Vagina (tissue), 2 donors: ENCODE data around the gene PLOD2. TPM values are rescaled to one million over a fixed set of nuclear protein-coding genes. Genes with fewer than 3 reads are reported as not detected.
A peak's percentile ranks its signal among the peaks of the same experiment; 100 is the strongest.

Source experiments
- DNase-seq, 2 donors: peaks; one replicate each; pipeline ENCODE4 v3.0.0-alpha.2; 2017; ENCODE audit errors: extremely low spot score in 2 of 2
- H3K27ac ChIP-seq: fragments of 200-600 bp; sonication (generic); one replicate; pipeline ENCODE4 v1.5.1; 2019
- H3K27me3 ChIP-seq: fragments of 200-600 bp; sonication (generic); one replicate; pipeline ENCODE4 v1.5.1; 2019
- H3K36me3 ChIP-seq, 2 donors: fragments of 200-600 bp; sonication (generic); one replicate each; pipeline ENCODE4 v1.5.1; 2017 to 2019
- H3K4me1 ChIP-seq: fragments of 200-600 bp; sonication (generic); one replicate; pipeline ENCODE4 v1.5.1; 2019
- H3K4me3 ChIP-seq, 2 donors: fragments of 200-600 bp; sonication (generic); 1 replicate in 1 of 2; 2 replicates in 1 of 2; pipeline ENCODE4 v1.5.1; 2016 to 2019
- H3K9me3 ChIP-seq: fragments of 200-600 bp; sonication (generic); one replicate; pipeline ENCODE4 v1.5.1; 2019
- POLR2A ChIP-seq, 2 donors: fragments of 450-650 bp; IDR thresholded peaks; one replicate each; pipeline ENCODE4 v1.6.1; 2017; ENCODE audit warnings: antibody characterized with exemption in 2 of 2, mild to moderate bottlenecking in 2 of 2, moderate library complexity in 2 of 2
- POLR2AphosphoS5 ChIP-seq, 2 donors: sonication (generic); formaldehyde crosslinking; IDR thresholded peaks; one replicate each; pipeline ENCODE4 v1.9.0; 2017; ENCODE audit warnings: antibody characterized with exemption in 2 of 2, mild to moderate bottlenecking in 2 of 2, low read depth in 1 of 2; ENCODE audit not compliant: insufficient read depth in 1 of 2
- intact Hi-C: fragments of 100-400 bp; cut with DNase I; formaldehyde crosslinking; loops from one replicate; pipeline ENCODE4 v1.15.1; 2023
- total RNA-seq: library from RNA; depleted of rRNA; stranded (reverse); fragments of >200 nt; gene quantifications from one replicate; pipeline ENCODE4 v1.2.3, GENCODE V29; 2016
- TF ChIP-seq, protein P1 (sequence below), 3 experiments: fragments of 450-650 bp in 2 of 3; fragments of 200-600 bp in 1 of 3; sonication (generic) in 1 of 3; IDR thresholded peaks; one replicate each; pipeline ENCODE4 v1.5.1; 2017 to 2019; ENCODE audit warnings: antibody characterized with exemption in 3 of 3, mild to moderate bottlenecking in 2 of 3, moderate library complexity in 2 of 3

The PLOD2 gene
- total RNA-seq, 1 donor from 2014 or later: 27.0 TPM

- no peak for DNase-seq
- H3K4me1 ChIP-seq: peaks cover 21% of the 10 kb centered on the region
- H3K27ac ChIP-seq: peak overlapping the region; percentile 95
- TF ChIP-seq POLR2AphosphoS5 (IDR thresholded peaks at IDR 0.05; ENCODE audit: insufficient read depth in 1 of 2, low read depth in 1 of 2): no peak
- TF ChIP-seq POLR2A (IDR thresholded peaks at IDR 0.05): no peak
- TF ChIP-seq, protein P1, sequence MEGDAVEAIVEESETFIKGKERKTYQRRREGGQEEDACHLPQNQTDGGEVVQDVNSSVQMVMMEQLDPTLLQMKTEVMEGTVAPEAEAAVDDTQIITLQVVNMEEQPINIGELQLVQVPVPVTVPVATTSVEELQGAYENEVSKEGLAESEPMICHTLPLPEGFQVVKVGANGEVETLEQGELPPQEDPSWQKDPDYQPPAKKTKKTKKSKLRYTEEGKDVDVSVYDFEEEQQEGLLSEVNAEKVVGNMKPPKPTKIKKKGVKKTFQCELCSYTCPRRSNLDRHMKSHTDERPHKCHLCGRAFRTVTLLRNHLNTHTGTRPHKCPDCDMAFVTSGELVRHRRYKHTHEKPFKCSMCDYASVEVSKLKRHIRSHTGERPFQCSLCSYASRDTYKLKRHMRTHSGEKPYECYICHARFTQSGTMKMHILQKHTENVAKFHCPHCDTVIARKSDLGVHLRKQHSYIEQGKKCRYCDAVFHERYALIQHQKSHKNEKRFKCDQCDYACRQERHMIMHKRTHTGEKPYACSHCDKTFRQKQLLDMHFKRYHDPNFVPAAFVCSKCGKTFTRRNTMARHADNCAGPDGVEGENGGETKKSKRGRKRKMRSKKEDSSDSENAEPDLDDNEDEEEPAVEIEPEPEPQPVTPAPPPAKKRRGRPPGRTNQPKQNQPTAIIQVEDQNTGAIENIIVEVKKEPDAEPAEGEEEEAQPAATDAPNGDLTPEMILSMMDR (IDR thresholded peaks at IDR 0.05): no peak
- no peaks in the 10 kb centered on the region for H3K36me3 ChIP-seq
- intact Hi-C loops: no loop called here
- H3K9me3 ChIP-seq: no peaks in the 10 kb centered on the region
- no peaks in the 10 kb centered on the region for H3K27me3 ChIP-seq
- H3K4me3 ChIP-seq: peak overlapping the region in 1 of 2 donors; percentile 12
Observed at GRCh38 chr3:146157325-146158060, 3.5 kb downstream of the PLOD2 start.

- intact Hi-C loops: no loop called here
- H3K4me1 ChIP-seq: peaks cover 14% of the 10 kb centered on the region
- H3K9me3 ChIP-seq: no peaks in the 10 kb centered on the region
- peak overlapping the region; percentile 4 to 12 for H3K4me3 ChIP-seq
- no peak for DNase-seq
- no peaks in the 10 kb centered on the region for H3K36me3 ChIP-seq
- H3K27me3 ChIP-seq: no peaks in the 10 kb centered on the region
- H3K27ac ChIP-seq: peak overlapping the region; percentile 69
- TF ChIP-seq, protein P1 (IDR thresholded peaks at IDR 0.05): no peak
- TF ChIP-seq POLR2A (IDR thresholded peaks at IDR 0.05): no peak
- TF ChIP-seq POLR2AphosphoS5 (IDR thresholded peaks at IDR 0.05; ENCODE audit: insufficient read depth in 1 of 2, low read depth in 1 of 2): no peak
Observed at GRCh38 chr3:146156666-146157314, 4.2 kb downstream of the PLOD2 start.

GRCh38 chr3:146156095-146156494, 4.9 kb downstream of the PLOD2 start:
- Histone ChIP-seq H3K4me3 (peak overlapping the region; percentile 9 to 12), H3K27ac (peak overlapping the region; percentile 69), H3K4me1 (peaks cover 13% of the 10 kb centered on the region), H3K27me3 (no peaks in the 10 kb centered on the region), H3K9me3 (no peaks in the 10 kb centered on the region), H3K36me3 (no peaks in the 10 kb centered on the region)
- TF ChIP-seq POLR2AphosphoS5 (IDR thresholded peaks at IDR 0.05; ENCODE audit: insufficient read depth in 1 of 2, low read depth in 1 of 2) (peak in 1 of 2 donors; percentile 12), POLR2A (IDR thresholded peaks at IDR 0.05) (no peak)
- TF ChIP-seq, protein P1 (IDR thresholded peaks at IDR 0.05): no peak
- intact Hi-C loops: no loop called here
- DNase-seq: no peak

DNA sequence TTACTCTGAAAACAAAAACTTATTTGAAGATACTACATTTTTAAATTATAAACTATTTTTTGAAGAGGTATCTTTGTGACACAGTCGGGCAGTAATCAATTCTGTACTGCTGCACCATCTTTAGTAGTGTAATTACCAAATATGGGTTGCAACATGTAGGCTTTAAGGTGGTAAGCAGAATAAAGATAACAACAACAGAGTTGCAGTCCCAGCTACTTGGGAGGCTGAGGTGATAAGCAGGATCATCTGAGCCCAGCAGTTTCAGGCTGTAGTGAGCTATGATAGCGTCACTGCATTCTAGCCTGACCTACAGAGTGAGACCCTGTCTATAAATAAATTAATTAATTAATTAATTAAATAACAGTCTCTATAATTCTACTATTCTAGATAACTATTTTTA, 6.0 kb downstream of the PLOD2 start:
- H3K4me3 ChIP-seq: no peak overlapping the region
- intact Hi-C loops: no loop called here
- no peaks in the 10 kb centered on the region for H3K36me3 ChIP-seq
- DNase-seq: no peak
- H3K27ac ChIP-seq: no peak overlapping the region
- peaks cover 13% of the 10 kb centered on the region for H3K4me1 ChIP-seq
- H3K9me3 ChIP-seq: no peaks in the 10 kb centered on the region
- no peaks in the 10 kb centered on the region for H3K27me3 ChIP-seq
- TF ChIP-seq POLR2A (IDR thresholded peaks at IDR 0.05): no peak
- TF ChIP-seq, protein P1 (IDR thresholded peaks at IDR 0.05): no peak
- no peak for TF ChIP-seq POLR2AphosphoS5 (IDR thresholded peaks at IDR 0.05; ENCODE audit: insufficient read depth in 1 of 2, low read depth in 1 of 2)

GRCh38 chr3:146154316-146154715, 6.7 kb downstream of the PLOD2 start:
- no peaks in the 10 kb centered on the region for H3K9me3 ChIP-seq
- H3K36me3 ChIP-seq: no peaks in the 10 kb centered on the region
- DNase-seq: no peak
- H3K4me1 ChIP-seq: peaks cover 13% of the 10 kb centered on the region
- no peaks in the 10 kb centered on the region for H3K27me3 ChIP-seq
- intact Hi-C loops: no loop called here
- TF ChIP-seq, protein P1 (IDR thresholded peaks at IDR 0.05): no peak
- TF ChIP-seq POLR2A (IDR thresholded peaks at IDR 0.05) (no peak), POLR2AphosphoS5 (IDR thresholded peaks at IDR 0.05; ENCODE audit: insufficient read depth in 1 of 2, low read depth in 1 of 2) (no peak)
- H3K27ac ChIP-seq: no peak overlapping the region
- no peak overlapping the region for H3K4me3 ChIP-seq
